Measurements from ENCODE around the gene MPL.
A peak's percentile ranks its signal among the peaks of the same experiment; 100 is the strongest.

MPL gene

GRCh38 chr1:43327549-43328292 is 9.9 kb upstream of the MPL start:
- no peak for DNase-seq

- DNase-seq, result peak; percentile 65
Measured at GRCh38 chr1:43329995-43330751, 7.4 kb upstream of the MPL start.

GRCh38 chr1:43331688-43332087 is 5.9 kb upstream of the MPL start:
- no peak for DNase-seq

GRCh38 chr1:43334453-43335205 is 3.0 kb upstream of the MPL start:
- DNase-seq, result no peak

- no peak for DNase-seq
Measured at GRCh38 chr1:43338001-43338400, 383 bp downstream of the MPL start.

GRCh38 chr1:43339584-43340232 is 2.1 kb downstream of the MPL start:
- DNase-seq, result no peak

GRCh38 chr1:43340559-43340958 is 2.9 kb downstream of the MPL start:
- DNase-seq, result no peak

GRCh38 chr1:43344267-43344850 is 6.7 kb downstream of the MPL start:
- no peak for DNase-seq

- no peak for DNase-seq
Measured at GRCh38 chr1:43345120-43345519, 7.5 kb downstream of the MPL start.

- no peak for DNase-seq
Measured at GRCh38 chr1:43346636-43347035, 9.0 kb downstream of the MPL start.

- no peak for DNase-seq
Measured at GRCh38 chr1:43348343-43348808, 10.8 kb downstream of the MPL start.

GRCh38 chr1:43348809-43349593 is 11.4 kb downstream of the MPL start:
- DNase-seq, result peak; percentile 23

GRCh38 chr1:43349594-43350306 is 12.1 kb downstream of the MPL start:
- DNase-seq, result no peak

- DNase-seq, result no peak
Measured at GRCh38 chr1:43350976-43351375, 13.4 kb downstream of the MPL start.

- no peak for DNase-seq
Measured at GRCh38 chr1:43351421-43352350, 14.1 kb downstream of the MPL start.

- DNase-seq, result no peak
Measured at GRCh38 chr1:43352351-43352705, 14.7 kb downstream of the MPL start.

GRCh38 chr1:43352881-43353280 is 15.3 kb downstream of the MPL start:
- no peak for DNase-seq

GRCh38 chr1:43354471-43354870 is 16.9 kb downstream of the MPL start:
- DNase-seq, result no peak

- no peak for DNase-seq
Measured at GRCh38 chr1:43354936-43355335, 17.3 kb downstream of the MPL start.

GRCh38 chr1:43357251-43357650 is 19.6 kb downstream of the MPL start:
- DNase-seq, result no peak

Measured in T1000 (cell line).